Measurements from ENCODE around the gene GABPB1.

The GABPB1 gene

GRCh38 chr15:50344006-50344464, 11.0 kb downstream of the GABPB1 start:
- DNase-seq (ENCODE audit: low read depth), result no peak
- TF ChIP-seq, protein P1, sequence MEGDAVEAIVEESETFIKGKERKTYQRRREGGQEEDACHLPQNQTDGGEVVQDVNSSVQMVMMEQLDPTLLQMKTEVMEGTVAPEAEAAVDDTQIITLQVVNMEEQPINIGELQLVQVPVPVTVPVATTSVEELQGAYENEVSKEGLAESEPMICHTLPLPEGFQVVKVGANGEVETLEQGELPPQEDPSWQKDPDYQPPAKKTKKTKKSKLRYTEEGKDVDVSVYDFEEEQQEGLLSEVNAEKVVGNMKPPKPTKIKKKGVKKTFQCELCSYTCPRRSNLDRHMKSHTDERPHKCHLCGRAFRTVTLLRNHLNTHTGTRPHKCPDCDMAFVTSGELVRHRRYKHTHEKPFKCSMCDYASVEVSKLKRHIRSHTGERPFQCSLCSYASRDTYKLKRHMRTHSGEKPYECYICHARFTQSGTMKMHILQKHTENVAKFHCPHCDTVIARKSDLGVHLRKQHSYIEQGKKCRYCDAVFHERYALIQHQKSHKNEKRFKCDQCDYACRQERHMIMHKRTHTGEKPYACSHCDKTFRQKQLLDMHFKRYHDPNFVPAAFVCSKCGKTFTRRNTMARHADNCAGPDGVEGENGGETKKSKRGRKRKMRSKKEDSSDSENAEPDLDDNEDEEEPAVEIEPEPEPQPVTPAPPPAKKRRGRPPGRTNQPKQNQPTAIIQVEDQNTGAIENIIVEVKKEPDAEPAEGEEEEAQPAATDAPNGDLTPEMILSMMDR (IDR thresholded peaks at IDR 0.05; ENCODE audit: control insufficient read depth, extremely low read depth, insufficient read depth), result no peak
- no peak overlapping the region for H3K4me3 ChIP-seq (ENCODE audit: low read depth, low read length)

DNA sequence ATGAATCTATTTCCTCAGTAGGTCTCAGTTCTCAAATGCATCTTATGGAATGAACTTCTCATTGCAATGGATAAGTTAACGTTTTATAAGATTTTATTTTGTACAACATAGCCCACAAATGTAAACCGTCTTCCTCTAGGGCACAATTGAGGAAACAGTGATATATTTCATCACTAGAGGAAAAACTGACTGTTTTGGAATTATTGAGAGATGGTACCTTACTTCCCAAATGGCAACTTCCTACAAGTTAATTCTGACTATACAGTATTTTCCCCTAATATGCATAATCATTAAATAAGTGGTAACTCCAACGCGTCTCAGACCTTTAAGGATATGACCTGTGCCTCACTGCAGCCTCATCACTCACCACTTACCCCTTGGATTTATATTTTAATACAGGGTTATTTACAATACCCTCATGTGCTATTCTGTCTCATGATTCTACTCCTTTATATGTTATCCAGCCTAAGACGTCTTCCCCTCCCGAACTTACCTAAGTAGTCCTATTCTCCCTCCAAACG, 13.3 kb downstream of the GABPB1 start:
- DNase-seq (ENCODE audit: low read depth), result no peak
- no peak overlapping the region for H3K4me3 ChIP-seq (ENCODE audit: low read depth, low read length)
- TF ChIP-seq, protein P1 (IDR thresholded peaks at IDR 0.05; ENCODE audit: control insufficient read depth, extremely low read depth, insufficient read depth), result no peak

- DNase-seq (ENCODE audit: low read depth), result no peak
- no peak overlapping the region for H3K4me3 ChIP-seq (ENCODE audit: low read depth, low read length)
- TF ChIP-seq, protein P1 (IDR thresholded peaks at IDR 0.05; ENCODE audit: control insufficient read depth, extremely low read depth, insufficient read depth), result no peak
Observed at GRCh38 chr15:50340416-50340815, 14.6 kb downstream of the GABPB1 start.

DNA sequence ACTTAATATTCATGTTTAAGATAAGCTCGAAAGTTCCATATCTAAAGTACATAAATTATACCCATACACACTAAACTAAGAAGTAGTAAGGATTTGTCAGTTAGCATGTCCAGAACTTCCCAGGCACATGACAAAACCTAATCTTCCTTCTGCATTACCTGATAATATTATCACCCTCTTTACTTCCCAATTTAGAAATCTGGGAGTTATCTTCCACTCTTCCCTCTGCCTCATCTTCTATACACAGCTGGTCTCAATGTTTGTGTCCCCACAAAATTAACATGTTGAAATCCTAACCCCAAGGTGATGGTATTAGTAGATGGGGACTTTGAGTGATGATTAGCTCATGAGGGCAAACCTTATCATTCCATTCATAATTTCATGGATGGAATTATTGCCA, 15.3 kb downstream of the GABPB1 start:
- TF ChIP-seq, protein P1 (IDR thresholded peaks at IDR 0.05; ENCODE audit: control insufficient read depth, extremely low read depth, insufficient read depth), result no peak
- DNase-seq (ENCODE audit: low read depth), result no peak
- H3K4me3 ChIP-seq (ENCODE audit: low read depth, low read length), result no peak overlapping the region

DNA sequence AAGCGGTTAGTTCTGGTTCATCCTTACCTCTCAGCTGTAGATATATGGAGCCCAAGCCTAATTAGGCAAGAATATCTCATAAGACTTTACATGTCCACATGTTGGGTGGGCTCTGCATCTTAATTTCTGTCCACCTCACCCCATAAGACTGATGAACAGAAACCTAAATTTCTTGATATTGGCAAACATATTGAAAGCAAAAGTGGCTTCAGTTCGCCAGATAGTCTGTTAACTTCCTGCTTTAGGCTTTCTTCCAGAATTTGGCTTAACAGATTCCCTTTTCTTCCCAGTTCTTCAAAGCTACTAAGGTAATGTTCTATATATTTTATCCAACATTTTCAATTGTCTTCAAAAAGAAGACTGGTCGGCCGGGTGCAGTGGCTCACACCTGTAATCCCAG, 19.7 kb downstream of the GABPB1 start:
- H3K4me3 ChIP-seq (ENCODE audit: low read depth, low read length), result no peak overlapping the region
- DNase-seq (ENCODE audit: low read depth), result no peak
- TF ChIP-seq, protein P1 (IDR thresholded peaks at IDR 0.05; ENCODE audit: control insufficient read depth, extremely low read depth, insufficient read depth), result no peak

DNA sequence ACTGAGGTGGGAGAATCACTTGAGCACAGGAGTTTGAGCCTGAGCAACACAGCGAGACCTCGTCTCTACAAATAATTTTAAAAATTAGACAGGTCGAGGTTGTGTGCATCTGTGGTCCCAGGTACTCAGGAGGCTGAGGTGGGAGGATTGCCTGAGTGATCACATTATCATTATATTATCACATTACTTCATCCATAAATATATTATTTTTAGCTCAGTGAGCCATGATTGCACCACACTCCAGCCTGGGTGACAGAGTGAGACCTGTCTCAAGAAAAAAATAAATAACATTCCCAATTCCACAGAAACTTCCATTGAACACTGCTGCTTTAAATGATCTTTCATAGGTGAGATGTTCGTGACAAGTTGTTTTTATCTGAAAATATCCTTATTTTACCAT, 21.8 kb downstream of the GABPB1 start:
- TF ChIP-seq, protein P1 (IDR thresholded peaks at IDR 0.05; ENCODE audit: control insufficient read depth, extremely low read depth, insufficient read depth), result no peak
- no peak overlapping the region for H3K4me3 ChIP-seq (ENCODE audit: low read depth, low read length)
- no peak for DNase-seq (ENCODE audit: low read depth)

DNA sequence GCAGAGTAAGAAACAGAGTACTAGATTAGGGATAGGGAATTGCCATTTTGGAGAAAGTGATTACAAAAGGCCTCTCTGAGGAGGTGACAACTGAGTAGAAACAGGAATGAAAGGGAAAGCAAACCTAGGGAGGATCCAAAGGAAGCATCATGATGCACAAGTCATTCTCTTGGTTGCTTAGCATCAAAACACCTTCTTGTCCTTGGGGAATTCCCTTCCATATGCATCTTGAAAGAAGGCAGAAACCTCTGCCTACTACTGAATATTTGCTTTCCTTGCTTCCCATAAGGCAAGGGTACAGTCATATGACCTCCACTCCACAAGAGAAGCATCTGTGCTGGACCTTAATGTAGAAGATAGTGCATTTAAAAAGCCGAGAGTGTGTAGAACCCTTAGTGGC, 24.1 kb downstream of the GABPB1 start:
- TF ChIP-seq, protein P1 (IDR thresholded peaks at IDR 0.05; ENCODE audit: control insufficient read depth, extremely low read depth, insufficient read depth), result no peak
- no peak overlapping the region for H3K4me3 ChIP-seq (ENCODE audit: low read depth, low read length)
- no peak for DNase-seq (ENCODE audit: low read depth)
